GM11168 (cell line): ENCODE measurements around the gene FBLN1.
"Not testable (repeated sequence)": the region's sequence is repeated elsewhere in the genome, so short reads cannot be mapped to it uniquely, and the experiment has no call there.

Experiments
- in situ Hi-C: fragments of 300-500 bp; cut with MboI; formaldehyde crosslinking; loops from one replicate; pipeline ENCODE4 v1.12.0; 2022; ENCODE audit warnings: low sequenced_read_pairs; ENCODE audit not compliant: unreplicated experiment

FBLN1 gene

GRCh38 chr22:45521178-45521577, 18.5 kb downstream of the FBLN1 start:
- in situ Hi-C loops: no loop called here

- in situ Hi-C loops: no loop called here
Measured at GRCh38 chr22:45522462-45522861, 19.8 kb downstream of the FBLN1 start.

- in situ Hi-C loops: no loop called here
Measured at GRCh38 chr22:45524157-45524556, 21.5 kb downstream of the FBLN1 start.

- in situ Hi-C loops: no loop called here
Measured at GRCh38 chr22:45524966-45525365, 22.3 kb downstream of the FBLN1 start.

GRCh38 chr22:45525480-45525879, 22.8 kb downstream of the FBLN1 start:
- in situ Hi-C loops: no loop called here

- in situ Hi-C loops: no loop called here
Measured at GRCh38 chr22:45526281-45526680, 23.6 kb downstream of the FBLN1 start.

GRCh38 chr22:45526768-45527360, 24.2 kb downstream of the FBLN1 start:
- in situ Hi-C loops: no loop called here

GRCh38 chr22:45527456-45527855, 24.8 kb downstream of the FBLN1 start:
- in situ Hi-C loops: no loop called here

- in situ Hi-C loops: no loop called here
Measured at GRCh38 chr22:45528046-45528445, 25.4 kb downstream of the FBLN1 start.

- in situ Hi-C loops: no loop called here
Measured at GRCh38 chr22:45529105-45529504, 26.4 kb downstream of the FBLN1 start.

GRCh38 chr22:45529971-45530575, 27.4 kb downstream of the FBLN1 start:
- in situ Hi-C loops: no loop called here

- in situ Hi-C loops: no loop called here
Measured at GRCh38 chr22:45531441-45532234, 29.0 kb downstream of the FBLN1 start.

- in situ Hi-C loops: no loop called here
Measured at GRCh38 chr22:45532235-45532631, 29.6 kb downstream of the FBLN1 start.

GRCh38 chr22:45533703-45534102, 31.0 kb downstream of the FBLN1 start:
- in situ Hi-C loops: no loop called here

GRCh38 chr22:45534339-45535192, 31.9 kb downstream of the FBLN1 start:
- in situ Hi-C loops: no loop called here

- in situ Hi-C loops: no loop called here
Measured at GRCh38 chr22:45535290-45535689, 32.6 kb downstream of the FBLN1 start.

GRCh38 chr22:45535835-45536234, 33.2 kb downstream of the FBLN1 start:
- in situ Hi-C loops: not testable (repeated sequence)

- in situ Hi-C loops: no loop called here
Measured at GRCh38 chr22:45537734-45538181, 35.1 kb downstream of the FBLN1 start.

- in situ Hi-C loops: no loop called here
Measured at GRCh38 chr22:45538281-45538680, 35.6 kb downstream of the FBLN1 start.

- in situ Hi-C loops: no loop called here
Measured at GRCh38 chr22:45540122-45540521, 37.4 kb downstream of the FBLN1 start.
